Lung (tissue), 4 donors: ENCODE results near the gene OR14A16. TPM values are rescaled to one million over a fixed set of nuclear protein-coding genes. Genes with fewer than 3 reads are reported as not detected.

Experiments
- polyA plus RNA-seq, 2 donors: library from polyadenylated mRNA; stranded (reverse); fragments of 200-250 nt; gene quantifications; one replicate each; pipeline ENCODE4 v1.2.1, GENCODE V29; 2013
- total RNA-seq, 2 donors: library from RNA; depleted of rRNA in 1 of 2; stranded (reverse); fragments of >200 nt in 1 of 2; gene quantifications; one replicate each; pipeline ENCODE4 v1.2.1, GENCODE V29; 2014 to 2021
- donor health status: Bipolar disorder and iron deficiency.
- donor health status: healthy.
- donor health status: DM: yes; HTN: yes; CAD: no.

OR14A16 gene
- total and polyA plus RNA-seq, 4 donors, result not detected

Other genes starting within 250 kb of the OR14A16 start
- not detected for gene OR2G2, start 235.8 kb downstream of the OR14A16 start, total RNA-seq
- gene OR2G2, start 235.8 kb downstream of the OR14A16 start, polyA plus RNA-seq, result not detected
- not detected for gene OR2G3, start 218.5 kb downstream of the OR14A16 start, total RNA-seq
- gene OR2G3, start 218.5 kb downstream of the OR14A16 start, polyA plus RNA-seq, result not detected
- not detected for gene OR13G1, start 144.4 kb downstream of the OR14A16 start, total RNA-seq
- not detected for gene OR13G1, start 144.4 kb downstream of the OR14A16 start, polyA plus RNA-seq
- not detected for gene OR6F1, start 107.5 kb downstream of the OR14A16 start, total RNA-seq
- not detected for gene OR6F1, start 107.5 kb downstream of the OR14A16 start, polyA plus RNA-seq
- not detected for gene OR14K1, start 85.5 kb downstream of the OR14A16 start, total RNA-seq
- not detected for gene OR14K1, start 85.5 kb downstream of the OR14A16 start, polyA plus RNA-seq
- not detected for gene OR14A2, start 76.0 kb downstream of the OR14A16 start, total RNA-seq
- gene OR14A2, start 76.0 kb downstream of the OR14A16 start, polyA plus RNA-seq, result not detected
- gene OR1C1, start 63.6 kb downstream of the OR14A16 start, total RNA-seq, result not detected
- not detected for gene OR1C1, start 63.6 kb downstream of the OR14A16 start, polyA plus RNA-seq
- not detected for gene OR11L1, start 17.8 kb upstream of the OR14A16 start, total RNA-seq
- gene OR11L1, start 17.8 kb upstream of the OR14A16 start, polyA plus RNA-seq, result not detected
- gene TRIM58, start 33.1 kb upstream of the OR14A16 start, total RNA-seq, result 1 to 10 TPM; 2.2 to 9.4 TPM
- under 1 TPM; 0.71 to 0.92 TPM for gene TRIM58, start 33.1 kb upstream of the OR14A16 start, polyA plus RNA-seq
- gene OR2W3, start 71.5 kb upstream of the OR14A16 start, total RNA-seq, result 1 to 10 TPM; 1.1 to 2.0 TPM
- under 1 TPM; 0.31 to 0.35 TPM for gene OR2W3, start 71.5 kb upstream of the OR14A16 start, polyA plus RNA-seq
- gene OR2T8, start 96.1 kb upstream of the OR14A16 start, total RNA-seq, result under 1 TPM in 1 of 2 donors, not detected in 1; 0.21 TPM
- under 1 TPM in 1 of 2 donors, not detected in 1; 0.16 TPM for gene OR2T8, start 96.1 kb upstream of the OR14A16 start, polyA plus RNA-seq
- not detected for gene OR2AJ1, start 100.8 kb upstream of the OR14A16 start, total RNA-seq
- not detected for gene OR2AJ1, start 100.8 kb upstream of the OR14A16 start, polyA plus RNA-seq
- gene OR2L8, start 124.7 kb upstream of the OR14A16 start, total RNA-seq, result not detected
- gene OR2L8, start 124.7 kb upstream of the OR14A16 start, polyA plus RNA-seq, result not detected
- gene OR2AK2, start 141.1 kb upstream of the OR14A16 start, total RNA-seq, result not detected
- gene OR2AK2, start 141.1 kb upstream of the OR14A16 start, polyA plus RNA-seq, result not detected
- not detected for gene OR2L5, start 189.5 kb upstream of the OR14A16 start, total RNA-seq
- gene OR2L5, start 189.5 kb upstream of the OR14A16 start, polyA plus RNA-seq, result not detected
- gene OR2L2, start 206.0 kb upstream of the OR14A16 start, total RNA-seq, result under 1 TPM in 1 of 2 donors, not detected in 1; 0.09 TPM
- gene OR2L2, start 206.0 kb upstream of the OR14A16 start, polyA plus RNA-seq, result not detected
- not detected for gene OR2L3, start 222.7 kb upstream of the OR14A16 start, total RNA-seq
- not detected for gene OR2L3, start 222.7 kb upstream of the OR14A16 start, polyA plus RNA-seq